HG02571 (cell line): ENCODE data around the gene DNAJB1.
"Not testable (repeated sequence)": the region's sequence is repeated elsewhere in the genome, so short reads cannot be mapped to it uniquely, and the experiment has no call there.

Experiments used
- ATAC-seq: cut with Tn5 transposase; IDR thresholded peaks from one replicate; pipeline ENCODE4 v1.9.1; 2021; ENCODE audit warnings: mild to moderate bottlenecking, moderate library complexity; ENCODE audit not compliant: unreplicated experiment

The DNAJB1 gene

DNA sequence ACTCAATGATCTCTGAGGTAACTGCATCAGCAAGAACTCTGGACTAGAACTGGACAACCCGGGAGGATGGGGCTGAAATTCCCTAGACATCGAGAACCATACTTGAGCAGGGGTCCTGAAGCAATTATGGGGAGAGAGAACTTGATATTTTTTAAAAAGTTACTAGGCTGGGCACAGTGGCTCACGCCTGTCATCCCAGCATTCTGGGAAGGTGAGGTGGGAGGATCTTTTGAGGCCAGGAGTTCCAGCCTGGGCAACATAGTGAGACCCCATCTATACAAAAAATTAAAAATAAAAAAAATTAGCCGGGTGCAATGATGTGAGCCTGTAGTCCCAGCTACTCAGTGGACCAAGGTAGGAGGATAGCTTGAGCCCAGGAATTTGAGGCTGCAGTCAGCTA lies 2.3 kb upstream of the DNAJB1 start:
- ATAC-seq = no peak

DNA sequence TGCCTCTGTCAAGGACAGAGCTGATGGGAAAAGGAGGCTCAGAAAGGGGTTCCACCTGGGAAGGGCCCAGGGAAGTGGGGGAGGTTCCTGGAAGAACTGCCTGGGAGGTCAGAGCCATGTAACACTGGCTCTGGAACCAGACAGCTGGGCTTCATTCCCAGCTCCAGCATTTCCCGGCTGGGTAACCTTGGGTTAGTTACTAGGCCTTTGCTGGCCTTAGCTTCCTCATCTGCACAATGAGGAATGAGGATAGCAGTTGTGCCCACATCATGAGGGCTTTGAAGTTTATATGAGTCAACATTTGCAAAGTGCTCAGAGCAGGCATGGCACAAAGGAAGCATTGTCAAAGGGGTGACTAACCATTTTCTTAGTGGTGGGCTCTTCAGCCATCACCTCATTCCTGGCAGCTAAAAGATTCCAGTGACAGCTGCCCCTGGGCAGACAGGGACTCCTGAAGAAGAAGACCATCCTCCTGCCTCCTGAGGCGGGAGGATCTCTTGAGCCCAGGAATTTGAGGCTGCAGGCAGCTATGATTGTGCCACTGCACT lies 1.7 kb upstream of the DNAJB1 start:
- ATAC-seq = no peak

GRCh38 chr19:14519245-14519859 lies 1.2 kb upstream of the DNAJB1 start:
- ATAC-seq = no peak

GRCh38 chr19:14517446-14517839 lies 754 bp downstream of the DNAJB1 start:
- ATAC-seq = no peak

DNA sequence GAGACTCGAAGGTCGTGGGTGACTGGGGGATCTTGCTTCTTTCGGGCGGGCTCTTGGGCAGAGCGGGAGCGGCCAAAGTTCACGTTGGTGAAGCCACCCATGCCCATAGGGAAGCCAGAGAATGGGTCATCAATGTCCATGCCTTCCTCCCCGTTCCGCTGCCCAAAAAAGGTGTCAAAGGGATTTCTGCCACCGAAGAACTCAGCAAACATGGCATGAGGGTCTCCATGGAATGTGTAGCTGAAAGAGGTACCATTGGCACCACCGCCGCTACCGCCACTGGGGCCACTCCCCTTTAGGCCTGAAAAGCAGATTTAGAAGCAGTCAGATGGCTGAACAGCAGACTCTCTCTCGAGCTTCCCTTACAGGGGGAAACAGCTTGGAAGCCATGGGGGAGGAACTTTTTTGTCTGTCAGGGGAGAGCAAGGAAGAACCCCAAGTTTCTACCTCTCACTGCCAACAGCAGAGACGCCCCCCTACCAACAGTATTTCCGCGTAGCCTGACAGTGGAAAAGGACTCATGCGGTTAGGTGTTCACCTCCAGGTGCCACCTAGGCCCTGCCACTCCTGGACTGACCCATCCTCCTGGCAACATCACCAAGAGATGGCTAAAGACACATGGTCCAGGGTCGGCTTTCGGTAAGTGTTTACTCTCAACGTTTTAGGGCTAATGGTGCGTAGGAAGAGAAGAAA lies 1.3 kb downstream of the DNAJB1 start:
- no peak for ATAC-seq

GRCh38 chr19:14516048-14516534 lies 2.1 kb downstream of the DNAJB1 start:
- no peak for ATAC-seq

- ATAC-seq = no peak
These were observed 2.6 kb downstream of the DNAJB1 start for GRCh38 chr19:14515501-14516047.

- ATAC-seq = no peak
These were observed 3.9 kb downstream of the DNAJB1 start for GRCh38 chr19:14514215-14514863.

- no peak for ATAC-seq
These were observed 5.7 kb downstream of the DNAJB1 start for GRCh38 chr19:14512406-14512961.

- ATAC-seq = no peak
These were observed 7.0 kb downstream of the DNAJB1 start for GRCh38 chr19:14511229-14511593.

DNA sequence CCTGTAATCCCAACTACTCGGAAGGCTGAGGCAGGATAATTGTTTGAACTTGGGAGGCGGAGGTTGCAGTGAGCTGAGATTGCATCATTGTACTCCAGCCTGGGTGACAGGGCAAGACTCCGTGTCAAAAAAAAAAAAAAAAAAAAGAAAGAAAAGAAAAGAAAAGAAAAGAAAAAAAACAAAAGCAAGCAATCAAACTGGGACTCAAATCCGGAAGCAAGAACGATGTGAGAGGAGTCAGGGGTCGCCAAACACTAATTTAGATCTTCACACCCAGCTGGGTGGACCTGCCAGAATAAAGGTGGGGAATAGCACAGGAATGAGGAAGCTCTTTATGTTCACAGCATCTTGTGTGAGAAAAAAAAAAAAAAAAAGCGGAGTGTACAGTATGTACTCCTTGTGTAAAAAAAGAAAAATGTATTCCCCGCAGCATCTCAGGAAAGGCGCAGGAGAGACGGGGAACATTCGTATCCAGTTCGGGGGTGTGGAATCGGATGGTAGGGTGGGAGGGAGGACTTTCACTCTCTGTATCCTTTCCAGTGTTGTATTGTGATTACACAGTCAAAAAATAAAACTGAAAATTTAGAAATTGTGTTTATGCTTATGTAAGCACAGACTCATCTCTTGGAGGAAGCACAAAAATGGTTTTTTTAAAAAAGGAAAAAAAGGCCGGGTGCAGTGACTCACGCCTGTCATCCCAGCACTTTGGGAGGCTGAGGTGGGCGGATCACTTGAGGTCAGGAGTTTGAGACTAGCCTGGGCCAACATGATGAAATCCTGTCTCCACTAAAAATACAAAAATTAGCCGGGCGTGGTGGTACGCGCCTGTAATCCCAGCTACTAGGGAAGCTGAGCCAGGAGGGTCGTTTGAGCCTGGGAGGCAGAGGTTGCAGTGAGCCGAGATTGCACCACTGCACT lies 7.6 kb downstream of the DNAJB1 start:
- no peak for ATAC-seq

- no peak for ATAC-seq
These were observed 10.3 kb downstream of the DNAJB1 start for GRCh38 chr19:14507704-14508542.

DNA sequence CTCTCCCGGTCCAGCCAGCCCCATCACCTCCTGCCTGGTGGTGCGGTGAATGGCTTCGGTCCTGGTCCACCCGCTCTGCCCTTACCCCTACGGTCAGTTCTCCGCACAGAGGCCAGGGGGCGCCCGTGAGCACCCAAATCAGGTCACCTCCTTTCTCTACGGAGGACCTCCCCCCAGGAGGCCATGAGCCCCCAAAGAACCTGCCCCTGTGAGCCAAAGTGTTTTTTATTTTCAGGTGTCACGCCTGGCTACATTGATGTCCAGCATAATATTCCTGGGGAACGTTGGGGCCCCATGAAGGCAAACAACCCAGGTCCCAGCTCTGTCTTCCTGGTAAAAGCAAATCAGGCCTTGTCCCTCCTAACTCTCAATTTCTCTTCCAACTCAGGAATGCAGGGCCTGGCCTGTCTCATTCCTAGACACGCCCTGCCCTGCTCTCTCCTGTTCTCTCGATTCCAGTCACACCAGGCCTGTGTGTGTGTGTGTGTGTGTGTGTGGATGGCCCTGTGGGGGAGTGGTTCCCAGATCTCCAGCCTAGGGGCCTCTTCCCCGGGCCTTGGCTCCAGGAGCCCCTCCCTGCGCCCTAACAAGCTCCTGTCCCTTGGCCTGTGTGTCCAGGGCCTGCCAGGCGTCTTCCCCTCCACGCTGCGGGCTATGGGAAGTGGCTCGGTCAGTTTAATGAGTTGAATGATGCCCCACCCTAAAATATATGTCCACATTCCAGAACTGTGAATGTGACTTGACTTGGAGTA lies 12.5 kb downstream of the DNAJB1 start:
- ATAC-seq = no peak

DNA sequence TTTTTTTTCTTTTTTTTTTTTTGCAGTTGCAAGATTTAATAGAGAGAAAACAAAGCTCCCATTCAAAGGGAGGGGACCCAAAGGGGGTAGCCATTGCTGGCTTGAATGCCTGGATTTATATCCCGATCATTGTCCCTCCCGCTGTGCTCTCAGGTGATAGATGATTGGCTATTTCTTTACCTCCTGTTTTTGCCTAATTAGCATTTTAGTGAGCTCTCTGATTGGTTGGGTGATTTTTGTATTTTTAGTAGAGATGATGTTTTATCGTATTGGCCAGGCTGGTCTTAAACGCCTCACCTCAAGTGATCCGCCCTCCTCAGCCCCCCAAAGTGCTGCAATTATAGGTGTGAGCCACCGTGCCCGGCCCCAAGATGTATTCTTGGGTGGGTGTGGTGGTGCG lies 13.6 kb downstream of the DNAJB1 start:
- not testable (repeated sequence) for ATAC-seq

GRCh38 chr19:14503285-14503684 lies 14.9 kb downstream of the DNAJB1 start:
- no peak for ATAC-seq

GRCh38 chr19:14502334-14503092 lies 15.7 kb downstream of the DNAJB1 start:
- no peak for ATAC-seq

DNA sequence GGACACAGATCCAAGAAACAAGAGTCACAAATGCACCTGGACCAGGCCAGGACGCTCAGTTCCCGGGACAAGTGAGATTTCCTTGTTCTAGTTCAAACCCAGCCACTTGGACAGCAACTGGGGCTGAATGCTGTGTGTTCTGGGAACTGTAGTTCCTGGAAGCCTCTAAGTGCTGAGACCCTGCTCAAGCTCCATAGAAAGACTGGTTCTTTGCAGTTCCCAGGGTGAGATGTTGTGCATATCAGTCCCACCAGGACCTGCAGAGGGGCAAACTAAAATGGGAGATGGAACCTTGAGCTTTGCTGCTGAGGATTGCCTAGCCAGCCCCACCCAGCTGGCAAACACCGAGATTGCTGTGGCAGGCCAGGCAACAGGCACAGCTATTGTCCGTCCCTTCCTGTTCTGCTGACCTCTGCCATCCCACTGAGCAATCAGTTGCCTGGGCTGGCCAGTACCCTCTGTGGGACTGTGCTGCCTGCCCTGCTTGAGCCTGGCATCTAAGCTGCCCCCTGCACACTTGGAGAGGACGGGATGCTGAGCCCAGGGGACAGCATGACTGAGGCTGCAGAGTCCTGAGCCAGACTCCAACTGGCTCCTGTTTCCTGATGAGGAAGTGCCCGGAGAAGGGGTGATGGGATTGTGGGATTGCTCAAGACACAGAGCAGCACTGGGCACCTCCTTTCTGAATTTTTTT lies 20.8 kb downstream of the DNAJB1 start:
- no peak for ATAC-seq
